Activated CD8-positive, alpha-beta memory T cell treated with anti-CD3 and anti-CD28 coated beads for 1 hour (primary cell): ENCODE results near the gene XIST.
"Not testable (repeated sequence)": the region's sequence is repeated elsewhere in the genome, so short reads cannot be mapped to it uniquely, and the experiment has no call there.

Source experiments
- DNase-seq, 2 donors: peaks; one replicate each; pipeline ENCODE4 v3.0.0-alpha.2; 2020; ENCODE audit warnings: low read depth in 1 of 2; ENCODE audit errors: extremely low read depth in 1 of 2

Gene XIST

DNA sequence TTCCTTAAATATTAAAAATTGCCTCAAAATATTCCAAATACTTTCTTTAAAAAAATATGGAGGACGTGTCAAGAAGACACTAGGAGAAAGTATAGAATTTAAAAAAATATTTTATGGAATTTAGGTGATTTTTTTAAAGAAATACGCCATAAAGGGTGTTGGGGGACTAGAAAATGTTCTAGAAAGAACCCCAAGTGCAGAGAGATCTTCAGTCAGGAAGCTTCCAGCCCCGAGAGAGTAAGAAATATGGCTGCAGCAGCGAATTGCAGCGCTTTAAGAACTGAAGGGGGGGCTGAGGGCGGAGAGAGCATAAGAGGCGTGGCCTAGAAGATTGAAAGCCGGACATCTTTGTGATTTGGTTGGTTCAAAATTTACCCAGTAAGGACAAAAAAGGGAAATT lies at the start of gene XIST:
Gene XIST, minus strand, starts transcription at position 248 of the 400 bp plus-strand sequence.
- peak in 1 of 2 donors; percentile 29 for DNase-seq

DNA sequence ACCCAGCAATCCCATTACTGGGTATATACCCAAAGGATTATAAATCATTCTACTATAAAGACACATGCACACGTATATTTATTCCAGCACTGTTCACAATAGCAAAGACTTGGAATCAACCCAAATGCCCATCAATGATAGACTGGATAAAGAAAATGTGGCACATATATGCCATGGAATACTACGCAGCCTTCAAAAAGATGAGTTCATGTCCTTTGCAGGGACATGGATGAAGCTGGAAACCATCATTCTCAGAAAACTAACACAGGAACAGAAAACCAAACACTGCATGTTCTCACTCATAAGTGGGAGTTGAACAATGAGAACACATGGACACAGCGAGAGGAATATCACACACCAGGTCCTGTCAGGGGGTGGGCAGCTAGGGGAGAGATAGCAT lies 45.8 kb upstream of the XIST start:
- DNase-seq = not testable (repeated sequence)

DNA sequence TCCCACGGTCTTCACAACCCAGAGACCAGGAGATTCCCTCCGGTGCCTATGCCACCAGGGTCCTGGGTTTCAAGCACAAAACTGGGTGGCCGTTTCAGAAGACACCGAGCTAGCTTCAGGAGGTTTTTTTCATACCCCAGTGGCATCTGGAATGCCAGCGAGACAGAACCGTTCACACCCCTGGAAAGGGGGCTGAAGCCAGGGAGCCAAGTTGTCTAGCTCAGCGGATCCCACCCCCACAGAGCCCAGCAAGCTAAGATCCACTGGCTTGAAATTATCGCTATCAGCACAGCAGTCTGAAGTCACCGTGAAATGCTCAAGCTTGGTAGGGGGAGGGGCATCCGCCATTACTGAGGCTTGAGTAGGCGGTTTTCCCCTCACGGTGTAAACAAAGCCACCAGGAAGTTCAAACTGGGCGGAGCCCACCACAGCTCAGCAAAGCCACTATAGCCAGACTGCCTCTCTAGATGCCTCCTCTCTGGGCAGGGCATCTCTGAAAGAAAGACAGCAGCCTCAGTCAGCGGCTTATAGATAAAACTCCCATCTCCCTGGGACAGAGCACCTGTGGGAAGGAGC lies 40.1 kb upstream of the XIST start:
- not testable (repeated sequence) for DNase-seq

DNA sequence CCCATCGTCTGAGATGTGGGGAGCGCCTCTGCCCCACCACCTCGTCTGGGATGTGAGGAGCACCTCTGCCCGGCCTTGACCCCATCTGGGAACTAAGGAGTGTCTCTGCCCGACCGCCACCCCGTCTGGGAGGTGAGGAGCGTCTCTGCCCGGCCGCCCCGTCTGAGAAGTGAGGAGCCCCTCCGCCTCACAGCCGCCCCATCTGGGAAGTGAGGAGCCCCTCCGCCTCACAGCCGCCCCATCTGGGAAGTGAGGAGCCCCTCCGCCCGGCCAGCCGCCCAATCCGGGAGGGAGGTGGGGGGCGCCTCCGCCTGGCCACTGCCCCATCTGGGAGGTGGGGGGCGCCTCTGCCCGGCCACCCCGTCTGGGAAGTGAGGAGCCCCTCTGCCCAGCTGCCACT lies 29.7 kb upstream of the XIST start:
- DNase-seq = not testable (repeated sequence)

DNA sequence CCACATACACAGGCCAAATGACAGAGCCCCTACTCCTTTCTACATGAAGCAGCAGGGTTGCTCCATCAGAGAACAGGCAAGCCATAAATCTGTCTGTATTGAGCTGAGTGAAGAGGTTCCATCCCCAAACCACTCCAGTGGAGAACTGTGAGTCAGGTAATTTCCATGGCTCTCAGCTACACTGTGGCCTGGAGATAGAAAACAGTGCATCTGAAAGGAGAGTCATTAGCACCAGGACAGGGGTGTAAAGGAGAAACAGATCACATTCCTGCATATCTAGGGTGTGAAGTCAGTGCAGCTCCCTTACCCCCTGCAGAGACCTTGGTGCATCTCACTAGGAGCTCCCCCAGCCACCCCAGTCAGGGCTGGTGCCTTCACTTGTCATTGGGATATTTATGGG lies 25.2 kb upstream of the XIST start:
- no peak for DNase-seq

DNA sequence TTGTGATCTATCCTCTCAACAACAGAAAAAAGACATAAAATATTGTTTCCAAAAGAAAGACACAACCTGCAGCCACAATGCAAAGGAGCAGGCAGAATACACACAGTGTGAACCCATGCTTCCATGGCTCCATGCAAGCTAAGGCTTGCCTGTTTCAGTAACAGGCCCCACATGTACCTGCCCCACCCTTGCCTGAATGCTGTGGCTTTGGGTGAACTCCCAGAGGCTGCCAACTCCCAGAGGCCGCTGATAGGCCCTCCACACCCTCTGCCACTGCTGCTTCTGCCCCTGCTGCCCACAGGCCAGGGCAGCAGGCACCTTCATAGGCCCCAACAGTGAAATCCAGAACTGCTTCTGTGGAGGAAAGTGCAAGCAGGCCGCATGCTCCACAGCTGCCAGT lies 24.4 kb upstream of the XIST start:
- no peak for DNase-seq

DNA sequence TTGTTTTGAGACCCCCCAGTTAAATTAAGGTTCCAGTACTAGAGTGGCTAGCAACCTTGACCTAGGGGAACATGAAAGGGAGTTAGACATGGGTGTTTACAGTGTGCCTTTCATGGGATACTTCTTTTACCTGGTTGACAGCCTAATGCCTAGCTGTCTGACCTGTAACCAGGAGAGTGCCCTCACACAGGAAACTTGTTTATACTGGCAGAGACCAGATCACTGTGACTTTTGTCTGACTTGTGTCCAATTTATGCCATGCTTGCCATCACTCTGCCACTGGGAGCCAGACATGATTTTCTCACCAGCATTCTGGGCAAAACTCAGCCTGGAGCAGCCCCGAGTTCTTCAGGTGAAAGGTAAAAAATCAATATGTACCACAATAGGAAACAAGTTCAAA lies 16.4 kb upstream of the XIST start:
- DNase-seq = no peak

DNA sequence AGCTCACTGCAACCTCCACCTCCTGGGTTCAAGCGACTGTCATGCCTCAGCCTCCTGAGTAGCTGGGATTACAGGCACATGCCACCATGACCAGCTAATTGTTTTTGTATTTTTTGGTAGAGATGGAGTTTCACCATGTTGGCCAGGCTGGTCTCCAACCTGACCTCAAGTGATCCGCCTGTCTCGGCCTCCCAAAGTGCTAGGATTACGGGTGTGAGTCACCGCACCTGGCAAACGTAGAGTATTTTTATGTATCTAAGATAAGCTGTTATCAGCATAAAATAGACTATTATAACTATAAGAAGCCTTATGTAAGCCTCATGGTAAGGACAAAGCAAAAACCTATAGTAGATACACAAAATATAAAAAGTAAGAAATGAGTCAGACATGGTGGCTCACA lies 14.6 kb upstream of the XIST start:
- no peak for DNase-seq

DNA sequence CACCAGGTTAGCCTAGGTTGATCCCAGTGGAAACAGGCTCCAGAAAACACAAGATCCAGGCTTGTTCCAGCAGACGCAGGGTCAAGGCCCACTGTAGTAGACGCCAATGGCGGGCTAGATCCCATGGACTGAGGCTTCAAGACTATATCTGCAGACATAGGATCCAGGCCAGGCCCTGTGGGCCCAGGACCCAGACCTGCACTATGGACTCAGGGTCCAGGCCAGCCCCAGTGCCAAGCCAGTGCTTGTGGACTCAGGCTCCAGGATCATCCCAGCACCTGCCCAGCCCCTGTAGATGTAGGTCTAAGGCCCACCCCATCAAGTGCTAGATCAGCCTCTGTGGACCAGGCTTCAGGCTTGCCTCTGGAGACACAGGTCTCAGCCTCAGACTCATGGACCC lies 11.3 kb upstream of the XIST start:
- no peak for DNase-seq

DNA sequence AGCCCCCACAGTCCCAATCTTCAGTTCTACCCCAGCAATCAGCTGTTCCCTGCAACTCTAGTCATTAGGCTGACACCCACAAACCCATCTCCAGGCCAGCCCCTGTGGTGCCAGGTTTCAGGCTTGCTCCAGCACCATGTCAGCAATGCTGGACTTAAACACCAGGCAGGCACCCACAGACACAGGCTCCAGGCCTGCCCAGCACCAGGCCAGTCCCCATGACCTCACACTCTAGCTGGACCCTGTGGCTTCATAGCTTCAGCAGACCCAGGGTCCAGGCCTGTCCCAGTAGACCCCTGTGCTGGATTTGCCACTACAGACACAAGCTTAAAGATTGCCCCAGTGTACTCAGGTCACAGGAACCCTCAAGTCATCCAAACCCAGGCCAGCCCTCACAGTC lies 10.8 kb upstream of the XIST start:
- no peak for DNase-seq

DNA sequence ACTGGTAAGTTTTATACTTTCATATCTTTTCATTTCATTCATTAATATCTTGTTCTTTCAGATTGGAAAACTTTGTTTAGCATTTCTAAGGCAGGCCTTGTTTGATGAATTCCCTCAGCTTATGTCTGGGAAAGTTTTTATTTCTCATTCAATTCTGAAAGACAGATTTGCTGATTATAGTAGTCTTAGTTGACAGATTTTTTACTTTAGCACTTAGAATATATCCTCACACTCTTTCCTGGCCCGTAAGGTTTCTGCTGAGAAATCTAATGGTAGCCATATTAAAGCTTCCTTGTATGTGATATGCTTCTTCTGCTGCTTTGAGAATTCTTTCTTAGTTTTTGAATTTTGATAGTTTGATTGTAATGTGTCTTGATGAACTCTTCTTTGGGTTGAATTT lies 7.1 kb upstream of the XIST start:
- no peak for DNase-seq

DNA sequence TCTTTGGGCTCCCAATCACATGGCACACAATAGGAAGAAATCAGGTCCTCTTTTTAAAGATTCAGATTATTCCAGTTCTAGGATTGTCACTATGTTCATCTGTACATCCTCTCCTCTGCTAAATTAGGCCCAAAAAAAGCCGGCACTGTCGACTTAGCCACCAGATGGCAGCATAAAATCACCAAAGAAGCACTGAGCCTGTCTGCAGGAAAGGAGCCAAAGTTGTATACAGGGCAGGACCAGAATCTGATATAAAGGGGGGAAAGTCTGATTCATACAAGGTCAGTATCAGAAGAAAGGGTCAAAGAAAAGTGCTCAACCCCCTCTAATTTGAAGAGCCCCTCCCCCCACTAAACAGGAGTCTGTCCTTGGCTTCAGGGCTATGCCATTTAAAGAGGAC lies 3.0 kb upstream of the XIST start:
- DNase-seq = peak; percentile 15 to 42

DNA sequence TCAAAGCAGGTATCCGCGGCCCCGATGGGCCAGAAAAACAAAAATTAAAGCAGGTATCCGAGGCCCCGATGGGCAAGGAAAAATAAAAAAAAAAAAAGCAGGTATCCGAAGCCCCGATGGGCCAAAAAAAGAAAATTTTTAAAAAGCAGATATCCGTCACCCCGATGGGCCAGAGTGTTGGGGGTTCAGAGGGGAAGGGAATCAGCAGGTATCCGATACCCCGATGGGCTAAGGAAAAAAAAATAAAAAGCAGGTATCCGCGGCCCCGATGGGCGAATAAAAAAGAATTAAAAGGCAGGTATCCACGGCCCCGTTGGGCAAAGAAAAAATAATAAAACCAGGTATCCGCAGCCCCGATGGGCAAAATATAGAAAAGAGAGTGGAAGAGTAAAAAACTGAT lies 492 bp downstream of the XIST start:
- DNase-seq = no peak

DNA sequence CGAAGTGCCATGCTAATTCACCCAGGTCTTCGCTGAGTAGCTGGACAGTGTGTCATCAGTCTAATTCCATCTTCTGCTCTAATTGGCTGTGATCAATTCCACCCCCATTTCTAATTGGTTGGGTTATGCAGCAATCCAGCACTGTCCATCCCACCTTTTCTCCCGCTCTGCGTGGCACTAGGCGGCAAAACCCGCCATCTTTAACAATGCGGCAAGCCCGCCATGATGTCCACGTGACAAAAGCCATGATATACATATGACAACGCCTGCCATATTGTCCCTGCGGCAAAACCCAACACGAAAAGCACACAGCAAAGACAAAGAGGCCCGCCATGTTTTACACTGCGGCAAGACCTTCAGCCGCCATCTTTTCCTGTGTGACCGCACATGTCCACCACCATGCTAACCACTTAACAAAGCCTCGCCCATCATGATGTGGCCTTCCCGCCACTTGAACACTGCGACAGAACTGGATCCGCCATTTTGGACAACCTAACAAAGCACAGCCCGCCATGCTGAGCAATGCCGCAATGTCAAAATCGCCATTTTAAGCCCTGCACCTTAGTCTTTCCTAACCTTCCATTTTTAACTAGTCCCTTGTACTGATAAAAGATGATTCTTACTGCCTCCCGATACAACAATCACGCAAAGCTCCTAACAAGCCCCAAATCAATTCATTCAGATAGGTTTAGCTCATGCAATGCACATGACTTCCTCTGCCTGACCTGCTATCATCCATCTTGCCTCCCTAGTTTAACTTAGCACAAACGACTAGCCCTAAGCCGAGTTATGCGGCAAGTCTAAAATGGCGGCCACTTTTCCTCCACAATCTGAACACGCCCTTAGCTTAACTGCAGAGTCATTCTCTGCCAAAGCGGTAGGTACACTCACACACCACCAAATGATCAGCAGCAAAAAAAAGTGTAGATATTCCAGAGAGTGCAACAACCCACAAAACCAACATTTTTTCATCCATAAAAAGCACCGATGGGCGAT lies 1.2 kb downstream of the XIST start:
- DNase-seq = peak in 1 of 2 donors; percentile 46

DNA sequence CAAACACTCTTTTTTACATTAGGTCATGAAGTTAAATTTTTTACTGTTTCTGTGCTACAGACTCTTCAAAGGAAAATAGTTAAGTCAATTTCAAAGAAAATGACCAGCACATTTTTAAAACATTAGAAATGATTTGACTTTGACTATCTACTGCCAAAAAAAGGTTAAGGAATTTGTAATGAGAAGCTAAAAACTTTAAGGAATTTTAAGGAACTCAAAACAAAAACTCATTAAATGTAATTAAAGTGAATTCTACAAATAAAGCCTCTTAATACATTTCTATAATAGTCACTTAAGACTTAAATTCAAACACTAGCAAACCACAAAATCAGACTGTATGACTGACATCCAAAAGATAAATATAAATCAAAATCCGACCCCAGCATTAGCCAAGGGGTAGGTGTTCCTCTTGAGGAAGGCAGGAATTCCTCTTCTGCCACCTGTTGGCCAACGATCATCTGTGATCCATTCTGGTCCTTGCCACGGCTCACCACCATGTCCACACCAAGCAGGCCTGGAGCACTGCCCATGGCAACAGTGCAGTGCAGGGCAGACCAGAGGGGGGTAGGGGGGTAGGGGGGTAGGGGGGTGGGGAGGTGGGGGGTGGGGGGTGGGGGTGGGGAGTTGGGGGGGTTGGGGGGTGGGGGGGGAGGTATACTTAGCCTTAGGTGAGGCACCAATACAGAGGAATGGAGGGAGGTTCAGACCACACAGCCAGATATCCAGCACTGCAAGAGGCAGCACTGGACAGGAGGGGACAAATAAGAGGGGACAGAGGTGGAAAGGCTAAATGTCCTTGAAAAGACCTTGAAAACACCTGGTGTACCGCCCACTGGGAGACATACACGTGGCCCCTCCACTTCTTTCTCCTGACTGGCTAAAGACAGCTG lies 2.1 kb downstream of the XIST start:
- DNase-seq = no peak

DNA sequence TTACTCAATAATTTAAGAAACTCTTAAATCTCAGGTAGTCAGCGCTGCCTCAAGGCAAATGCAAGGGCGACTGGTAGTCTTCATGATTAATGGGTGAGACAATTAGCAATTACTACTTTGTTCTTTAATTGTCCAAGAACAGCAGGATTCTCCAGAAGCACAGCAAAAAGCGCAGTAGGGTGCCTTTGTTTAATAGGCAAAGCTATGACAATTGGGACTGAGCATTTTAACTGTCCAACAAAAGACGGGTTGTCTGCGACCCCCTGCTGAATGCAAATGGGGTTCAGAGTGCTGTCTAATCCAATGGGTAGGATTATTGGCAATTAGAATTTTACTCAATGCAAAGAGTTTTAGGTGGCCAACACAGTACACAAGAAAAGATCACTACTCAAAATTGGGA lies 3.4 kb downstream of the XIST start:
- no peak for DNase-seq

DNA sequence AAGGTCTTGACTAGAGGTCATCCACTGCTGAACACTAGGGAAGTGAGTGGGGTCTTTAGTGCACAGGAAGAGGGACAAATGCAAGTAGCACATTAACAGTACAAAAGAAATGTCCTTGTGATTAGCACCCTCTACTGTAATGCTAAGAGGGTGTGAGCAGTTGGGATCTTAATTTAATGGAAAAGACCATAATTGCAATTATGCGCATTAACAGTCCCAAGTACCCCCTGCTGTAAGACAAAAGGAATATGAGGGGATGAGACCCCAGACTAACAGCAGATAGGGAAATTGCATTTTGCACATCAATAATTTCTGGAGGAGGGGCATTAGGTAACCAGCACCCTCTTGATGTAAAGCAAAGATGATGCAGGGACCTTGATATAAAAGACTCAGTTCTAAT lies 4.5 kb downstream of the XIST start:
- DNase-seq = no peak

DNA sequence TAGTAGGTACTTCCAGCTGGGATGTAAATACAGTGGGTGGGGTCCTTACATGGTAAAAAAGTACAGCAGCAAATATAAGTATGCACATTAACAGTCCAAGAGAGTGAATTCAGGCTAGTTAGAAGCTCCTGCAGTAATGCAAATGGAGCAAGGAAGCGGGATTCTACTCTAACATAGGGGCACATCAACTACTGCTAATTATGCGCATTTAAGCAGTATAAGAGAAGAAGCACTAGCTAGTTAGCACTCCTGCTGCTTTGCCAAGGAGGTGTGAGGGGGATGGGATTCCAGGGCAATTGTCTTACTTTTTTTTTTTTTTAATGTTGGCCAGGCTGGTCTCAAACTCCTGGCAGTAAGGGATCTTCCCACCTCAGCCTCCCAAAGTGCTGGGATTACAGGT lies 5.4 kb downstream of the XIST start:
- no peak for DNase-seq

DNA sequence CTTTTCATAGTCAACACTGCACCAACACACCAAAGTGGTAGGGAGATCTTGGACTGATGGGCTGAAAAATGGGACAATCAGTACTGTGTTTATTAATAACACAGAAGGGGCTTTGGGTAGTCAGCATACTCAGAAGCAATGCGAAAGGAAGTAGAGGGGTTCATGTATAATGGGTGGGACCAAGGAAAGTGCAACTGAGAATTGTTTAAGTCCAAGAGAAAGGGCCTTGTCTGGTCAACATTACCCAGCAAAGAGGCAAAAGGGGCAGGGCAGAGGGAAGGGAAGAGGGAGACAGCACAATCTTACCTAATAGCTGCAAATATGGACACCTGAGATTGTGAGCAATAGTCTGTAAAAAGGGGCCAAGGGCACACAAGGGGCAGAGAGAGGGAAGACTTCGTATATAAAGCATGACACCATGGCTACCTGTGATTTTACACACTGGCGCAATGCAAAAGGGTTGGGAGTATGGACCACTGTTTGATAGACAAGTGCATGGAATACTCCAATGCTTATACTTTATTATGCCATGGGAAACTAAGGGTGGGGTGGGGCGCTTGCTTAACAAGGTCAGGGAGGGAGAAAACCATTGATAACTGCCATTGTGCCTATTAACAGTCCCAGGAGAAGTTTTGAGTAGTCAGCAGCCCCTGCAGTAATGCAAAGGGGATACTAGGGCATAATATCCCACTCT lies 9.8 kb downstream of the XIST start:
- no peak for DNase-seq

DNA sequence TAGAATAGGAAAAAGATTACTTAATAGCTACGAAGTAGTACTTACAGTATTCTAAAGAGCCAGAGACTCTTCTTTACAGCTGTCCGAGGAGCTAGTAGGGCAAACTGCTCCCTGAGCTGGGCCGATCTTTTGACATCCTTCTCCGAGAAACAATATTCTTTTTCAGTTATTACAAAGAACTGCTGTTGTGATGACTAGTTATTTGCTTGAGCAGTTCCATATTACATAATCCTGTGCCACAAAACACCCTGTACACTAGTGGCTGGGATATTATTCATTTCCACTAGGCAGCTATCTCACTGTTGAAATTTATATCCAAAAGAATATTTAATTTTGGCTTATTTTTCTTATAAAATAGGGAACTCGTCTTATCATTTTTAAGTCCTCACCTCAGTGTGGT lies 11.2 kb downstream of the XIST start:
- no peak for DNase-seq
